Stimulated activated CD8-positive, alpha-beta memory T cell treated with anti-CD3 and anti-CD28 coated beads, Interleukin-2, amount 100 ng/mL, for 48 hours (primary cell): ENCODE results near the gene LOXL1.
A peak's percentile ranks its signal among the peaks of the same experiment; 100 is the strongest.

ENCODE experiments used
- DNase-seq, 2 donors: peaks; one replicate each; pipeline ENCODE4 v3.0.0-alpha.2; 2020; ENCODE audit warnings: low read depth in 2 of 2

The LOXL1 gene

DNA sequence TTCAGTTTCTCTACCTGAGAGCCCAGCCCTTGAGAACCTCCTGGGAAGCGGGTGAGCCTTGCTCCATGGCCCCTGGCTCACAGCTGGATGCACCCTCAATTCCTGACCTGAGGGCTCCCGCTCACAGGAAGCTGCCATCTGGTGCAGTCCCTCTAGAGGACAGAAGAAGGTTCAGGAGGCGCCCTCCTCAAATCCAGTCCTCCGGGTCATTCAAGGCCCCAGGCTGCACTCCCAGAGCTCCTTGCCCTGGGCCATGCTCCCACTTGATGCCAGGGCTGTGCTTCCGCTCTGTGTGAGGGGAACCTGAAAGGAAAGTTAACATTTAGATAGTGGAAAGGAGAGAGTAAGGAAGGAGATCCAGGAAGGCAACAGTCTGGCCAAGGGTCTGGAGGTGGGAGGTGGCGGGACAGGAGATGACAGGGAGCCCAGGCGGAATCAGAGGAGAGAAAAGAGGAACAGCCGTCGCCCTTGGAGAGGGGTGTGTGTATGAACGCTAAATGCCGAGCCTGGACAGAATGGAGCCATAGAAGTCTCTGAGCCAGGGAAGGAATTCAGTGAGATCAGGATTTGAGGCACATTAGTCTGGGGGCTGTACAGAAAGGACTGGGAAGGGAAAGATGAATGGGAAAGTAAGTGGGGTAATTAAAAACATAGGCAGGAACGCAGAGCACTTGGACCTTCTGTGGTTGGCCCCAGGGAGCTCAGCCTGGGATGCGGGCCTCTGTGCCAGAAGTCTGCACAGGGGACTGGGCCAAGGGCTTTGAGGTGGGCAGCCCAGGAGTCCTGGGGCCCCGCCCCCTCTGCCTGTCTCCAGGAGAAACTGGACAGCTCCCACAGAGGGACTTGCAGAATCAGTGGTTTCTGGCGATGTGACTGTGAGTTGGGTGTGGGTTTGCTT is 26.8 kb upstream of the LOXL1 start:
- DNase-seq = no peak

DNA sequence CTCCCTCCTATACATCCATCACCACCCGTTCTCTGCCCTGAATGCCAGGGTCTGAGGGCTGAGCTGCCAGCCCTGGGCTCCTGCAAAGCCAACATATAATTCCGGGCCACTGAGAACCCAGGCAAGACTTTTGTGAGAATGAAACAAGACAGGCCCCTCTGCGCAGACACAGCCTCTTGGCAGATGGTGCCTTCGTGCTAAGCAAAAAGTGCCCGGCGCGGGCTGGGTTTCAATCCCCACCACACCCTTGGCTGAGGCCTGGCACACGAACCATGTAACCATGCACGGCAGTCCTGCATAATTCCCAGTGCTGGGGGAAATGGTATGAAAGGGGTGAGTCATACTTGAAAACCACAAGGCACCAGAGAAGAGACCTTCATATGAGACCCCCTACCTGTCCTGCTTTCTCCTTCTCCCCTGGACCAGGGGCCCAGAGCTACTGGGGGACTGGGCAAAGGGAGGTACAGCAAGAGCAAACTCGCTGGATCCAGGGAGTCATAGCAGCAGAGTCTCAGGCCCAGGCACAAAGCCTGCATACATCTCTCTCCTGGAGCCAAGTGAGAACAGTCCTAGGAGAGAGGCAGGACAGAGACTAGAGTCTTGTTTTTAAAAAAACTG is 26.1 kb upstream of the LOXL1 start:
- no peak for DNase-seq

DNA sequence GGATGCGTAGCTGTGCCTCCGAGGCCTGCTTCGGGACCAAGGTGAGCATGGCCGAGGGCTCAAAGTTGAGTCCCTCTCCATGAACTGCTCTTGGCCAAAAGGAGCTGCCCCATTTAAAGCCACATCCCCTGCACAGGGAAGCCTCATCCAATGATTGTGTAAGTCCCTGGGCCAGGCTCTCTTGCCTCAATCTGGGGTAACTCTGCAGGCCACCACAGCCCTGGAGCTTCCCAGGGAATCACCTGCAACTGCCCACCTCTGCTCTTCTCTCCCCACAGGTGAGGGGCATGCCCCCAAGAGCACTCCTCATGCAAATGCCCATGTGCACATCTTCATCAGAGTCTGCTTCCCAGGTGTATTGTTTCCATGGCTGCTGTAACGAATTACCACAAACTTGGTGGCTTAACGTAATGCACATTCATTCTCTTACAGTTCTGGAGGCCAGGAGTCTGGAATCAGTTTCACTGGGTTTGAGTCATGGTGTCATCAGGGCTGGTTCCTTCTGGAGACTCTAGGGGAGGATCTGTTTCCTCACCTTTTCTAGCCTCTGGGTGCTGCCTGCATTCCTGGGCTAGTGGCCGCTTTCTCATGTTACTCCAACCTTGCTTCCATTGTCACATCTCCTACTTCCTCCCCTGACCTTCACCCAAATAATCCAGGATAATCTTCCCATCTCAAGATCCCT is 25.0 kb upstream of the LOXL1 start:
- no peak for DNase-seq

DNA sequence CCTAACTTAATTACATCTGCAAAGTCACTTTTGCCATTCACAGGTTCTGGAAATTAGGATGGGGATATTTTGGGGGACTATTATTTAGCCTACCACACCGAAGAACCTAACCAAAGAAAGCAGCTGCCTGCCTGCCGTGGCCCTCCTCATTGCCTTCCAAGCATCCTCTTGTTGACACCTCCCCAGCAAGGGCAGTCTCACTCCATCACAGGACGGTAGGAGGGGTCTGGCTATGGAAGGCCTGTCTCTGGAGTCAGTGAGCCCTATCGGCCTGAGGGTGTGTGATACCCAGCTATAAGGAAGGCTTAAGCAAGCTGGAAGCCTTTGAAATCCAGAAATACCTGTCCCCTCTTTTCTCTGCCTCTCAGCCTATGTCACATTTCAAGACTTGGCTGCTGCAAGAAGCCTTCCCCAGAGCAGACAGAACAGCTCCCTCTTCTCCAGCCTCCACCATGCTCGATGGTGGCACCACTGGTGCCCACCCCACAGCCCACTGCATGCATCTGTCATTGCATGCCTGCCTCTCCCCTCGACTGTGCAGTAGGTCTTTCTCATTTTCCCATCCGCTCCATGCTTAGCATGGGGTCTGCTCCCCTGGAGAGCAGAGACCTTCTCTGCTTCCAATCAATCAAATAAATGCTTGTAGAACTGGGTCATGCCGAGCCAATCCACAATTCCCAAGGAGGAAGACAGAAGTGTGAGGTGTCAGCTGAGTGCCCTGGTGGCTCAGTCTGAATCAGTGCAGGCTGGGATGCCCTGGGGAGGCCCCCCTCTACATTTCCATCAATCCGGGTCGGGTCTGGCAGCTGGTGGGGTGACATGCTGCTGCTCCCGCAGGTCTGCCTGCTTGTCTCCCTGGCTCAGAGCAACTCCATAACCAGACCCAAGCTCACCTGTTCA is 23.9 kb upstream of the LOXL1 start:
- DNase-seq = no peak

DNA sequence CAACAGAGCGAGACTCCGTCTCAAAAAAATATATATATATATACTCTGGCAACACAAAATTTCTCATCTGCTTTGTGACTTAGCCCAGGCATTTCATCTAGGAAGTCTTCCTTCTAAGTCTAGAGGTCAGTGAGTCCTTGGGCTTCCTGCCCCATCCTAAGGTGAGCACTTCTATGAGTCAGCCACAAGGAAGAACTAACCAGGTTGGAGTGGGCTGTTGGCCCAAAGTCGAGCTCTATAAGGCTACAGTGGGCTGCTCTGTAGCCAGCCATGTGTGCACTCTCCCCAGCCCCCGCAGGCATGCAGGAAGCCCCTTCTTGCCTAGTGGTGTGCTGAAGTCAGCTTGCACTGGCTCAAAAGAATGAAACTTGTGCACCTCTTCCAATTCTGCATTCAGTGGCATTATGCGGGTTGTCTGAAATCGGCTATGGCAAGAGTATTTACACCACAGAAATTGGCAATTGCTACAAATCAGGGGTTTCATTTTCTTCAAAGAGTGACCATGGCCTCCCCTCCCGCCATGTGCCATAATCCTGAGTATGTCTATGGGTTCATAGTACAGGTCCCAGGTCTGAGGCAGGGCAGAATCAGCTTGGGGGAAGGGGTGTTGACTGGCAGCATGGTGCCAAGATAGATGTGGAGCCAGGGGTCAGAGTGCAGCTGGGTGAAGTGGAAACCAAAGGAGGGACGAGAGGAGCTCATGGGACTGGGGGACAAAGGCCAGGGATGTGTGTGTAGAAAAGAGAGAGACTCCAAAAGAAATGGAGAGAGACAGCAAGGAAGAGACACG is 22.0 kb upstream of the LOXL1 start:
- DNase-seq = no peak

DNA sequence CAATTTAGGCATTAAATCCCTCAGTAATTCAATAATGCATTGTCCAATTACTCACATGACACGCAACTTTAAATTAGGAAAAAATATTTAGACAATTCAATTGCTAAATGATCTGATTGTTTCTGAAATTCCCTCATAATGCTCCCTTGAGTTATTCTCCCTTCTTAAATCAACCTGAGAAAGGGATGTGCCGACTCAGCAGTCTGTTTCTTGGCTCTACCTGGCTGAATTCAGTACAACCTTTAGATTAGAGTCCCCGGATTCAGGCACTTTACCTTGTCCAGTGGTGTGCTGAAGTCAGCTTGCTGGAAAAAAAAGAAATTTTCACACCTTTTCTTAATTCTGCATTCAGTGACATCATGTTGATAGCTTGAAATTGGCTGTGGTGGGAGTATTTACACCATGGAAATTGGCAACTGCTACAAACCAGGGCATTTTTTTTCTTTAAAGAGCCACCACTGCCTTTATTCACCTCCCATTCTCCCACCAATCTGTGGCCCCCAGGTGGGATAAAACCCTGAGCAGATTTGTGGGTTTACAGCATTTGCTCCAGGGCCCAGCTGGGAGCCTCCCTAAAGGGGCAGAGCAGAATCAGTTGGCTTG is 20.9 kb upstream of the LOXL1 start:
- DNase-seq = no peak

DNA sequence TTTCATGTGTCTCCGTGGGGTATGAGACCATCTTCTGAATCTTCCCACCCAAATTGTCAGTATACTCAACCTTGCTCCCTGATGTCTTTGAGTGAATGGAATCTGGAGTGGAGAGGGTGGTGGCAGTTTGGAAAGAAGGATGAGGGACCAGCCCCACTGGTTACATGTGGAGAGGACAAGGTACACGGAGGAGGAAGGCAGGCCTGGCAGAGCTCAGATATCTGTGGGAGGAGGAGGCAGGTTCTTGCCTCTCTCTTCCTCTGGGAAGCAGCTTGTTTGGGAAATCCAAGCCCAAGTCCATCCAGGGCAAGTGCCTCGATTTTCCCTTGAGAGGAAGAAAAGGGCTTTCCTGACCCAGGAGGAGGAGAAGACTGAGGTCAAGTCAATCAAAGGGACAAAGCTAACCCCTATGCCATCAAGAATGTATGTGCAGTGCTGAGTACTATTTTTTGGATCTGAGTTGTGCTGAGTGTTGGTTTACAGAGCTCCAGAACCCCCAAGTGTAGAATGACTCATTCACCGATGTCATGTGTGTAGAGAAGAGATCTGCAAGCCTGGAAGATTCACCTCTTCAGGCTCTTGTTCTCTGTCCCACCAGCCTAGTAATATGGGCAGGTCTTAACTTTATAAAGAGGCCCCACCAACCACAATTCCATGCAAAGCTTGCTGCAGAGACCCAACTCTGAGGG is 19.8 kb upstream of the LOXL1 start:
- no peak for DNase-seq

DNA sequence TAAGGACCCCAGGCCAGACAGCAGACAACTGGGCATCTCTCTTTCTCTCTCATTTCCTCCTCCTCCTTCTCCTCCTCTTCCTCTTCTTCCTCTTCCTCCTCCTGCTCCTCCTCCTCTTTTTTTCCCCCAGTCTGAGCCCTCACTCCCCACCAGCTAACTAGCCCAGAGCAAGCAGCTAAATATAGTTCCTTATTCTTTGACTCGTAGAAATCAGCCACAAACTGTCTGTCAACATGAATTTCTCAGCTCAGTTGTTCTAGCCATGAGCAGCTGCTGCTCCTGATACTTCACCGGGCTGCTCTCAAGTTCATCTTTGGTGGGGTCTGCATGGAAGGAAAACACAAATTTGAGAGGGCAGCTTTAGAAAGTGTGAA is 19.2 kb upstream of the LOXL1 start:
- DNase-seq = no peak

DNA sequence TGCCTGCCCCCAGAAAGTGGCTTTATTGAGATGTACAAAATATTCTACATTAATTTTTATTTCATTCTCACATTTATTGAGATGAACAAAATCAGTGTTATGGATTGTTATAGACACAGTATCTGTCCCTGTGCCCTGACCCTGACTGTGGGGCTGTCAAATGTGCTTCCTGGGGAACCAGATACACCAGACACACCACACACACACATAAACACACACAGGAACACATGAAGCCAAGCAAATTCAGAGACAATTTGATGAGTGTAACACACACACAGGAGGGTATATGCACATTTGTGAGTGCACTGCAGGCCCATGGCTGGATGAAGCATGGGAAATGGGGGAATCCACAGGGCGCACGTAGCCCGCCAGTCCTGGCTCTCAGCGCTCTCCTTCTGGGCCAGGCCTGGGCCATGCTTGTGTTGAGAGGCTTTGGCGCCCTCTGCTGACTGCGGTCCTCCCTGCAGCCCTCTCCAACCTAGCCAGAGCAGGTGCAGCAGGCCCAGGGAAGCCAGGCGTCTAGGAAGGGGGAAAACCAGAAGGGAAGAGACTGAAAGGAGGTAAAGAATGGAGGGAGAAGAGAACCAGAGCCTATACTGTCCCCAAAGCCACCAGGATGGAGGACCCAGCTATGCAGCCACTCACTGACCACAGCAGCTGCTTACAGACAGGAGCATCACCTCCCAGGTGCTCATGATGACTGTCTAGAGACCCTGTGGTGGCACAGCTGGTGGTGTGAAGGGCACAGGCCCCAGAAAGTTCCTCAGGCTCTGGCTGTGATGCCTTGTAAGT is 18.0 kb upstream of the LOXL1 start:
- DNase-seq = peak; percentile 70 to 73

DNA sequence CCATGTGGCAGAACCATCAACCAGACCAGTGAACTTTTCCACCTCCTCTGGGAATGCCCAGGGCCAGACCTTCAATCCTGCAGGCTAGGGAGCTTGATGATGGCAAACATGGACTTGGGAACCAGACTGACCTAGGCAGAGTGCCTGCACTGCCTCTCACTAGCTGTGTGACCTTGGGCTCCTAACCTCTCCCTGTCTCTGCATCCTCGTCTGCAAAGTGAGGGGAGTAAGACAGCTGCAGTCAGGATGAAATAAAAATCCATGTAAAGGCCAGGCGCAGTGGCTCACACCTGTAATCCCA is 17.5 kb upstream of the LOXL1 start:
- no peak for DNase-seq

DNA sequence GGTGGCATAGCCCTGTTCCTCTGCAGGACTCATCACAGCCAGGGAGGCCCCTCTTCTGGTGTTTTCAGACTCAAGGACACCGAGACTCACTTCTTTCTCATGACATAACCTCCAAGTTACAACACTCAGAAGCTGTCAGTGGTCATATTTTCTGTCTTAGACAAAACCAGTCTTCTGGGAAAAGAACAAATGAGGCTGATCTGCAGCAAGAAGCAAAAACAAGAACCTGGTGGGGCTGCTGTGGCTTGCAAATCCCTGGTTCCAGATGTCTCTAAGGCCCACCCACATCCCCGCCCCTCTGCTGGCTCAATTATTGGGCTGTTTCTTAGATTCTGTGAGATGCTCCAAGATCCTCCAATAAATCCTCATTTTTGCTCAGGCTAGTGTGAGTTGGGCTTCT is 16.6 kb upstream of the LOXL1 start:
- no peak for DNase-seq

DNA sequence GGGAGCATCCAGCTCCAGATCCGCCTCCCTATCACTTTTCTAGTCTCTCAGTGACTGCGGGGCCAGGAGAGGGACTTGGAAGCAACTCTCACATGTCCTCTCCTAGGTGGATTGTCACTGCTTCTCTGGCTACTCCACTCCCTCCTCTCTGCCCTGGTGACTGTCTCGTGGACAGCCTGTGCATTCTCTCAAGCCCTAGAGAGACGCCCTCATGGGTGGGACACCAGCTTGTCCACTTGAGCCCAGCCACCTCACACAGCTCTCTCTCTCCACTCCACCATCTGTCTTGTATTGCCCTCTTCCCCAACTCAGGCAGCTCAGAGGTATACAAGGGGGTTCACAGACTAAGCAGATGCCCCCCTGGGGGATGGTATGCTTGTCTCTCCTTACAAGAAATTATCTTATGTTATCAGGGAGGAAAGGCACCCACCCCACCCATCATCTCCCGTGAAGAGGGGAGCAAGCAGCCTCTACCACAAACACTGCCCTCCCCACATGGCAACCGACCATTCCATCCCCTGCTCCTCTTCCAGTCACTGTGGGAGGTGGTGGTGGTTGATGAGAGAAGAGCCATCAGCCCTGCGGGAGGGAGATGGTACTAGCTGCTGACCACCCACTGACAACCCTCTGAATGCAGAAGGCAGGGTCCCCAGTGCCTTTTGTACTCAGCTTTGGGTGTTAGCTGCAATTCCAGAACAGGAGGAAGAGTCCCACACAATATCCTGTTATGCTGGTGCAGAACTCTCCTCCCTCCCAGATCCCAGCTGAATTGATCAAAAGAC is 15.5 kb upstream of the LOXL1 start:
- DNase-seq = no peak

DNA sequence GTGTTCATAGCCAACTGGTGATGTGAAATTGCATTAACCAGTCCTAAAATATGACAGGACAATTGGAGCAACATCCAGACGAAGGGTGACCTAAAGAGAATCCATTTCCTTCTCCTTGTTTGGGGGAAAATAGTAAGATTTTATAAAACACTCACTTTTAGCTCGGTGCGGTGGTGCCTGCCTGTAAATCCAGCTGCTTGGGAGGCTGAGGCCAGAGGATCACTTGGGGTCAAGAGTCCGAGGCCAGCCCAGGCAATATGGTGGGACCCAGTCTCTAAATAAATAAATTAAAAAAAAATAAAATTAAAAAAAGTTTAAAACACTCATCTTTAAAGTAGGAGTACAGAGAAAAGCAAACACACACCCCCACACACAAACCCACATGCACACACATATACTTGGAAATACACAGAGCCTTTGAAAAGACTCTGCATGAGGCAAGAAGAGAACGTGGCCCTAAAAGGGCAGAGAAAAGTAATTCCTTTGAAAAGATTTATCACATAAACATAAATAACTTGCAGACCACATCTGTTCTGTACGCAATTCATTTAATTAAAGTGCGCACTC is 14.1 kb upstream of the LOXL1 start:
- no peak for DNase-seq

DNA sequence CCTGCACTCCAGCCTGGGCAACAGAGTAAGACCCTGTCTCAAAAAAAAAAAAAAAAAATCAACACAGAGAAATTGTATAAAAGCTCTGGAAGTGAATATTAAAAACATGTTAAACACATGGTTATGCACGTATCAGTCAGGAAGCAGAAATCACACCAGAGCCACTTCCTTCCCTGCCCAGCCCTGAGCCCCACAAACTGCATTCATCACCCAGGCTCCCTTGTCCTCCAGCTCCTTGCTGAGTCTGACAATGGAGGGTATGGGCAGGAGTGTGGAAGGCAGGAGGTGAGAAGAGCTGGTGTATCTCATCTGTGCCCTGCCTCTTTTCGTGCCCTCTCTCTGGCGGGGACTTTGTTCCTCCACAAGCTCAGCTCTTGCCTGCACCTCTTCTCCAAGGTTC is 12.1 kb upstream of the LOXL1 start:
- DNase-seq = no peak

DNA sequence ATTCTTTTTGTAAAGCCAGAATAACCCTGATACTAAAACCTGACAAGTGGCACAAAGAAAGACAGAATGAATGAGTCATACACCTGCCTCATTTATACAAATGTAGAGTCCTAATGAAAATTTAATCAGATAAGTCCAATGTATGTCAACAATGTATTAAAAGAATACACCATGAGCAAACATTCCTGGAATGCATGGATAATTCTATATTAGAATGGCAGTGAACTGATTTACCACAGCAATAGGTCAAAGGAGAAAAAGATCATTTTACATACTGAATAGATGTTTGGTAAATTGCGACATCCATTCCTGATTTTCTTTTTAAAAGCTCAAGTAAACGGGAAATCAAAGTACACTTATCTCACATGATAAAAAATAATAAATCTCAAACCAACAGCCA is 11.2 kb upstream of the LOXL1 start:
- no peak for DNase-seq

DNA sequence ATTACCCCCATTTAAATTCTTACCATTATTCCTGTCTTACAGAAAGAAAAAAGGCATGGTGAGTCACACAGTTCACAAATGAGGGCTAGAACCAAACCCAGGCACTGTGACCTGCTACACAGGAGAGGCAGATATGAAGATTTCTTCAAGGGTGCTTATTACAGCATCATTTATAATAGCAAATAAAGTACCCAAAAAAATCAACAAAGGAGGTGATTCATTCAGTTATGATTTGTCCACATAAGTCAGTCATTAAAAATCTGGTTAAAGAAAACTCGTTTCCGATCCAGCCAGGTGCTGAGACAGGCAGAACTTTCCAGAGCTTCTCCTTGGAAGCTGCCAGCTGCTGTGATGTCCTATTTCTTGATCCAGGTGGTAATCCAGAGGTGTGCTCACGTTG is 7.5 kb upstream of the LOXL1 start:
- no peak for DNase-seq

DNA sequence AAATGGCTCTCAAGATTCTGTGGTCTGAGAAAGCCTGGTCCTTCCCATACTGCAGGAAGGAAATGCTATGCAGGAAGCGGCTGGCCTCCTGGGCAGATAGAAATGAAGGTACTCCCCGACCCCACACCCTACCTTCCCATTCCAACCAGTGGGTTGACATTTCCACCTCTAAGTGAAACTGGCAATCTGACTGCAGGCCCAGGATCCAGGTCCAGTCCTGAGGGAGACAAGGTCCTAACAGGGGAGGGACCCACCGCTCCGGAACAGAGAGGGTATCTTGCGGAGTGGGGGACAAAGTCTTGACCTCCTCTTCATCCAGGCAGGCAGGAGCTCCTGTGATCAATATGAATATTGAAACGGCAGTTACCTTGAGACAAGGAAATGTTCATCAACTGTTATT is 6.6 kb upstream of the LOXL1 start:
- DNase-seq = no peak

DNA sequence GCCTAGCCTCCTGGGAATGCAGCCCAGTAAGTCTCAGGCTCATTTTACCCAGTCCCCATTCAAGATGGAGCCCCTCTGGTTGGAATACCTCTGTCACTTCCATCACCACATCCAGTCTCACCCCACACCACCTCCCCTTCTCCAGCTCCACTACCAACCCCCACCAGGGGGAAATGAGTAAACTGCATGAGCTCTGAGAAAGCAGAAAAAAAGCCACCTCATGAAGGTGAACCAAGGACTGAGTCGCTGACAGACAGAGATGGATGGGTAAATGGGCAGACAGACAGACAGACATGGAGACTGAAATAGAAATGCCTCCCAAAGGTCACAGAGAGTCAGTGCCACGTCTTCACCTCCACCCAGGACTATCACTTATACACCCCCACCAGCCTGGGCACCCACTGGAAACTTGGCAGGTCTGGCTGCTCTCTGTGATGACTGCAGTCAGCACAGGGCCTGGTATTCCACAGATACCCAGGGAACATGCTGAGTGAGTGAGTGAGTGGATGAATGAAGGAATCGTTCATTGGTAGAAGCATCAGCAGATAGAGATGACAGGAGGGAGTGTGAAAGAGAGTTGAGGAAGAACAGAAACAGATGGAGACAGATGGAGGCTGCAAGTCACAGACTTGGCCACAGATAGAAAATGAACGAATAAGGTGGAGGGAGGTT is 4.9 kb upstream of the LOXL1 start:
- no peak for DNase-seq
